GM12874 (cell line): Measurements from ENCODE around the gene CHRND.

ENCODE experiments used
- CTCF ChIP-seq: IDR thresholded peaks from 2 replicates; pipeline ENCODE4 v1.5.1; 2011; ENCODE audit warnings: low read depth, mild to moderate bottlenecking, control low read depth, low read length, moderate library complexity; ENCODE audit not compliant: insufficient read depth

Gene CHRND

GRCh38 chr2:232521098-232521497, 4.9 kb upstream of the CHRND start:
- no peak for TF ChIP-seq CTCF

- peak; percentile 85 for TF ChIP-seq CTCF
Measured at GRCh38 chr2:232521959-232522622, 3.9 kb upstream of the CHRND start.

GRCh38 chr2:232522623-232523401, 3.1 kb upstream of the CHRND start:
- no peak for TF ChIP-seq CTCF

GRCh38 chr2:232523402-232523681, 2.6 kb upstream of the CHRND start:
- TF ChIP-seq CTCF: no peak

GRCh38 chr2:232523682-232524597, 2.0 kb upstream of the CHRND start:
- TF ChIP-seq CTCF: 0 out of 2 replicates have a peak, but pooled peaks have one; percentile 14

GRCh38 chr2:232524771-232525170, 1.2 kb upstream of the CHRND start:
- no peak for TF ChIP-seq CTCF

GRCh38 chr2:232525199-232525598, 761 bp upstream of the CHRND start:
- TF ChIP-seq CTCF: no peak
